Upper lobe of right lung (tissue), 1 donor: ENCODE data around the gene ADTRP. TPM values are rescaled to one million over a fixed set of nuclear protein-coding genes. Genes with fewer than 3 reads are reported as not detected.
A peak's percentile ranks its signal among the peaks of the same experiment; 100 is the strongest.
"Not testable (repeated sequence)": the region's sequence is repeated elsewhere in the genome, so short reads cannot be mapped to it uniquely, and the experiment has no call there.

Source experiments
- ATAC-seq: fragments of 200-7000 bp; cut with Tn5 transposase; one replicate; pipeline ENCODE4 v1.9.1; 2020; ENCODE audit warnings: mild to moderate bottlenecking, moderate library complexity
- DNase-seq: peaks from one replicate; pipeline ENCODE4 v3.0.0-alpha.2; 2020
- H3K27ac ChIP-seq: fragments of 200-600 bp; one replicate; pipeline ENCODE4 v1.8.0; 2022
- H3K27me3 ChIP-seq: fragments of 200-600 bp; one replicate; pipeline ENCODE4 v1.8.0; 2022; ENCODE audit warnings: mild to moderate bottlenecking
- H3K36me3 ChIP-seq: fragments of 200-600 bp; one replicate; pipeline ENCODE4 v1.8.0; 2022
- H3K4me1 ChIP-seq: fragments of 200-600 bp; one replicate; pipeline ENCODE4 v1.8.0; 2022
- H3K4me3 ChIP-seq: fragments of 200-600 bp; one replicate; pipeline ENCODE4 v1.8.0; 2022; ENCODE audit warnings: mild to moderate bottlenecking
- H3K9me3 ChIP-seq: fragments of 200-600 bp; one replicate; pipeline ENCODE4 v1.8.0; 2022
- CTCF ChIP-seq: fragments of 200-600 bp; IDR thresholded peaks from one replicate; pipeline ENCODE4 v1.8.0; 2022; ENCODE audit warnings: antibody characterized with exemption
- intact Hi-C: fragments of 100-400 bp; cut with DNase I; formaldehyde crosslinking; loops from one replicate; pipeline ENCODE4 v1.11.0; 2022
- total RNA-seq: library from RNA; stranded (reverse); fragmentation: NEBNext Ultra II Directional; extraction: Animal tissue kit (Norgen Biotek cat#: 25700); gene quantifications from one replicate; pipeline ENCODE4 v1.2.1, GENCODE V29; 2021
- donor health status: DM: no; HTN: yes; CAD: no; lungs with severe emphysema.

ADTRP gene
- total RNA-seq, 1 donor from 2014 or later = 21.0 TPM

DNA sequence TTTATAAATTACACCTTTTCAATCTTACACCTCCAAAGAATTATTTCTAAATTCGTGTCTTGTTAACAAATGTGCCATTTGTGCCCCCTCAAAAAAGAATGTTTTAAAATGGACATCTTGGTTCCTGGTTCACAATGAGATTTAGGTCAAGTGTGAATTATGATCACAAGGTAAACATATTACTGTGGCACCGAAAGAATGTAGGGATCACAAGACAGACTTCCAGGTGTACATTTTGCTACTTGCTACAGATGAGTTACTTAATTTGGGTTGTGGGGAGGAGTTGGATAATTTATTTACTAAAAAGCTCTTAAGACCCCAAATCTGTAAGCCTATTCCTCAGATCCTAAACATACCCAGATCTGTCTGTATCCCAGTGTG lies 25.0 kb upstream of the ADTRP start:
- H3K4me3 ChIP-seq = no peak overlapping the region
- TF ChIP-seq CTCF = no peak
- no peaks in the 10 kb centered on the region for H3K4me1 ChIP-seq
- H3K27ac ChIP-seq = no peak overlapping the region
- DNase-seq = no peak
- H3K9me3 ChIP-seq = no peaks in the 10 kb centered on the region
- H3K27me3 ChIP-seq = no peaks in the 10 kb centered on the region
- intact Hi-C loops = no loop called here
- H3K36me3 ChIP-seq = no peaks in the 10 kb centered on the region
- ATAC-seq = peak; percentile 30

DNA sequence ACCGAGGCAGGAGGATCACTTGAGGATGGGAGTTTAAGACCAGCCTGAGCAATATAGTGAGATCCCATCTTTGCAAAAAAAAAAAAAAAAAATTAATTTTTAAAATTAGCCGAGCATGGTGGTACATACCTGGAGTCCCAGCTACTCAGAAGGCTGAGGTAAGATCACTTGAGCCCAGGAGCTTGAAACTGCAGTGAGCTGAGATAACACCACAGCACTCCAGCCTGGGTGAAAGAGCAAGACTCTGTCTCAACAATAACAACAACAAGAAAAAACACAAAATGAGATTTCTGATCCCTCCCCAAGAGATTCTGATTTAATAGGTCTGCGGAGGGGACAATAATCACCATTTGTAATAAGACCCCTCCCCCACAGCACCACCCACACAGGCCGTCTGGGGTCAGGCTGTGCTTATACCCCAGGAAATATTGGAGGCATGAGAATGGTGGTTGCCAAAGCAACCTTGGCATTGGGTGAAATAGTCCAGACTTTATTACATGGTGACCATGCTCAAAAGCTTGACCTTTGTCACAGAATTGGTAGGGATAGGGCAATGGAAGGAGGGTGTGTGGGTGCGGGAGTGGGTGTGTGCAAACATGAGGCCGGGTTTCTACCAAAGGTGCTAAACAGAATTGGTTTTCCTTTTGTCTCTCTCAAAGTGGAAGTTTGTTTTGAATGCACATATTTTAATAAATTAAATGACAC lies 24.4 kb upstream of the ADTRP start:
- Histone ChIP-seq H3K27ac (no peak overlapping the region), H3K36me3 (no peaks in the 10 kb centered on the region), H3K9me3 (no peaks in the 10 kb centered on the region), H3K4me1 (no peaks in the 10 kb centered on the region), H3K27me3 (no peaks in the 10 kb centered on the region), H3K4me3 (no peak overlapping the region)
- DNase-seq (no peak), ATAC-seq (peak; percentile 60)
- TF ChIP-seq CTCF = no peak
- intact Hi-C loops = no loop called here

GRCh38 chr6:11800531-11800930 lies 21.9 kb upstream of the ADTRP start:
- ATAC-seq, H3K27ac ChIP-seq, H3K9me3 ChIP-seq, H3K27me3 ChIP-seq, H3K4me1 ChIP-seq, DNase-seq, H3K36me3 ChIP-seq, H3K4me3 ChIP-seq, intact Hi-C loops: not testable (repeated sequence)

DNA sequence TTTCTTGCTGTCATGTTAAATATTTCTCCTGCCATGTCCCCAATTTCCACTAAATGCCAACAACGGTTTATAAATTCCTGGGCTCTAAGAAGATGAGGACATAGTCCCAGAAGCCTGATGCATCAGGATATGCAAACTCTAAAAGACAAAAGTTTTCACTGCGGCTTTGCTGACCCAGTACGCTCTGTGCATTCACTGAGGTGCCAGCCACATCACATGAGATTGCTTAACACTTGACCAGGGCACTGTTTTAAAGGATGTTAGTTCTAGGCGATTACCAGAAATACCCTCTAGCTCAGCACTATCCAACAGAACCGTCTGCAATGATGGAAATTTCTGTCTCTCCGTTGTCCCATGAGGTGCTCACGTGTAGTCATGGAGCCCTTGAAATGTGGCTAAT lies 19.9 kb upstream of the ADTRP start:
- ATAC-seq = no peak
- no peaks in the 10 kb centered on the region for H3K36me3 ChIP-seq
- no peaks in the 10 kb centered on the region for H3K4me1 ChIP-seq
- no peak for DNase-seq
- TF ChIP-seq CTCF = no peak
- intact Hi-C loops = no loop called here
- no peaks in the 10 kb centered on the region for H3K27me3 ChIP-seq
- H3K27ac ChIP-seq = no peak overlapping the region
- no peaks in the 10 kb centered on the region for H3K9me3 ChIP-seq
- H3K4me3 ChIP-seq = no peak overlapping the region

DNA sequence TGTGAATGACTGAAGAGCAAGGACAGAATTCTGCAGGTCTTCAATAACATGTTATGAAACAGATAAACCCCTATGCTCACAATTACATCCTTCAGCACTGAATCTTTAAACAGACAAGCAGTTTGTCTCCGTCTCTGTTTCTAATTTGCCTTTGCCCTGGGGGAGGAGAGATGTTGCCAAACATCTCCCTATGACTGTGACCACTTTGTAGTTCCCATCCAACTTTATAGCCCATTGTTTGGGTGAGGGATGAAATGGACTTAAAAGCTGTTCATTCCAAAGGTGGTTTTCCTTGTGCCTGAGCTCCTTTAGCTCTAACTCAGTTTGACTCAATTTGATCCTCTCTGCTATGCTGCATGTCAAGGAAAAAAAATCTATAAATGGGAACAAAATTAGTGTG lies 19.5 kb upstream of the ADTRP start:
- H3K9me3 ChIP-seq = no peaks in the 10 kb centered on the region
- no peak for TF ChIP-seq CTCF
- intact Hi-C loops = no loop called here
- H3K4me3 ChIP-seq = no peak overlapping the region
- DNase-seq (no peak), ATAC-seq (no peak)
- no peaks in the 10 kb centered on the region for H3K36me3 ChIP-seq
- no peaks in the 10 kb centered on the region for H3K4me1 ChIP-seq
- no peaks in the 10 kb centered on the region for H3K27me3 ChIP-seq
- no peak overlapping the region for H3K27ac ChIP-seq

DNA sequence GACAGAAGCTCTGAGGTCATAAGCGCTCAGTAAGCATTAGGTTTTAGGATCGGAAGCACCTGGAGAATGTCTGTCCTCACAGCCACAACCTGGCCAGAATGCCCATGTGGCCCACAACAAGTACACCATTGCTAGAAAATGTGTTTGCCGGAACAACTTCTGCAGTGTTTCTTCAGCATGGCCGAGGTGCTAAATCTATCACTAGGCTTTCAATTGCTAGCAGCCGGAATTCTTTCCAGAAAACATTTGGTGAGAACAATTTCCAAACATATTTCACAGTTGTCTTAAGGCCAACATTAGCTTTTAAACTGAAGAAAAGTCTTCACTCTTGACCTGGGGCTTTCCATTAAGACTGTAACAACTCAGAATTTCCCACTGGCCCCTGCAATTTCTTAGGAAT lies 18.2 kb upstream of the ADTRP start:
- Histone ChIP-seq H3K4me3 (no peak overlapping the region), H3K27ac (no peak overlapping the region), H3K4me1 (no peaks in the 10 kb centered on the region), H3K36me3 (no peaks in the 10 kb centered on the region), H3K9me3 (no peaks in the 10 kb centered on the region), H3K27me3 (no peaks in the 10 kb centered on the region)
- no peak for TF ChIP-seq CTCF
- DNase-seq (no peak), ATAC-seq (no peak)
- intact Hi-C loops = no loop called here
